Inflammatory macrophage (primary cell): ENCODE measurements around the gene WARS2.

Experiments
- DNase-seq, 2 donors: peaks; one replicate each; pipeline ENCODE4 v3.0.0-alpha.2; 2020 to 2022

Gene WARS2

DNA sequence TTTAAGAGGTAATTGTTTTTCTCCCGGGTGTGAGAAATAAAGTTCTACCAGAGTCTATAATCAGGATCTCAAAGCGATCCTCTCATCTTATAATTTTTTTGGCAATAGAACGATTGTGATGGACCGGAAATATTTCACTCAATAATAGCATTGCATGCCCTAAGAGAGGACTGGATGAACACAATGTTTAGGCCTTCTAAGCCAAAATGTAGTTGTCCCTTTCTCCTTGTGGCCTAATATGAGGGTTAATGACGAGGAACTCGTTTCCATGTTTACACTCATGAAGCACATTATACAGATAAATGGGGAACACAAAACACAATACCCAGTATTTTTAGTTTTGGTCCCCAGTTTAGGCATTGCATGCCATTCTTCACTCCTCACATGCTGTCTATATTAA, 158.2 kb downstream of the WARS2 start:
- DNase-seq = no peak

DNA sequence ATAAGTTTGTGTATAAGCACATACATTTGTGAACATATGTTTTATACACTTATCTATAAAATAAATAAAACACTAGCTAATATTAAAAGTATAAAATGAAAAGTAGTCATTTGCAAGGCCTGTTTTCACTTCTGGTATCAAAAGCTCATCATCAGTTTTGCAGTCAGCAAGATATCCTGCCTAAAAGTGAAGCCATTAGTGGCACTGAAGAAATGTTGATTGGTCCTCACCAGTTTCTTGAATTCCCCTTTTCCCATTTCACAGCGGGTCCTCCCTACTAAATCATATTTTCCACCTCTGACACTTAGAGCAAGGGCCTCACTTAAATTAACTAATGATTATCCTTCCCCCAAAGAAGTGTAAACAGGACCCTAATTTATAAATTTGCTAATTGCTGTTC, 159.0 kb downstream of the WARS2 start:
- no peak for DNase-seq
